RWPE1 (cell line): ENCODE measurements around the gene PPP6R2.
A peak's percentile ranks its signal among the peaks of the same experiment; 100 is the strongest.

Experiments used
- CTCF ChIA-PET: fragments of 350-600 bp; sonication (Branson Sonifier 250); formaldehyde crosslinking; extraction: SDS; loops from one replicate; lab custom pipeline; 2021; lab: Yijun Ruan, JAX
- POLR2A ChIA-PET: fragments of 400-600 bp; formaldehyde crosslinking; extraction: SDS; loops from one replicate; lab custom pipeline; 2020; ENCODE audit warnings: antibody characterized with exemption; ENCODE audit not compliant: low non-redundant PET; lab: Yijun Ruan, JAX
- DNase-seq: peaks from one replicate; pipeline ENCODE4 v3.0.0; 2012; ENCODE audit warnings: low spot score
- H3K27ac ChIP-seq: fragments of 450-650 bp; 2 replicates; pipeline ENCODE4 v1.5.1; 2017
- TF ChIP-seq, protein P1 (sequence below): fragments of 450-650 bp; conservative IDR thresholded peaks from 2 replicates; pipeline ENCODE4 v1.5.1; 2017; ENCODE audit warnings: low read depth, mild to moderate bottlenecking

Gene PPP6R2

DNA sequence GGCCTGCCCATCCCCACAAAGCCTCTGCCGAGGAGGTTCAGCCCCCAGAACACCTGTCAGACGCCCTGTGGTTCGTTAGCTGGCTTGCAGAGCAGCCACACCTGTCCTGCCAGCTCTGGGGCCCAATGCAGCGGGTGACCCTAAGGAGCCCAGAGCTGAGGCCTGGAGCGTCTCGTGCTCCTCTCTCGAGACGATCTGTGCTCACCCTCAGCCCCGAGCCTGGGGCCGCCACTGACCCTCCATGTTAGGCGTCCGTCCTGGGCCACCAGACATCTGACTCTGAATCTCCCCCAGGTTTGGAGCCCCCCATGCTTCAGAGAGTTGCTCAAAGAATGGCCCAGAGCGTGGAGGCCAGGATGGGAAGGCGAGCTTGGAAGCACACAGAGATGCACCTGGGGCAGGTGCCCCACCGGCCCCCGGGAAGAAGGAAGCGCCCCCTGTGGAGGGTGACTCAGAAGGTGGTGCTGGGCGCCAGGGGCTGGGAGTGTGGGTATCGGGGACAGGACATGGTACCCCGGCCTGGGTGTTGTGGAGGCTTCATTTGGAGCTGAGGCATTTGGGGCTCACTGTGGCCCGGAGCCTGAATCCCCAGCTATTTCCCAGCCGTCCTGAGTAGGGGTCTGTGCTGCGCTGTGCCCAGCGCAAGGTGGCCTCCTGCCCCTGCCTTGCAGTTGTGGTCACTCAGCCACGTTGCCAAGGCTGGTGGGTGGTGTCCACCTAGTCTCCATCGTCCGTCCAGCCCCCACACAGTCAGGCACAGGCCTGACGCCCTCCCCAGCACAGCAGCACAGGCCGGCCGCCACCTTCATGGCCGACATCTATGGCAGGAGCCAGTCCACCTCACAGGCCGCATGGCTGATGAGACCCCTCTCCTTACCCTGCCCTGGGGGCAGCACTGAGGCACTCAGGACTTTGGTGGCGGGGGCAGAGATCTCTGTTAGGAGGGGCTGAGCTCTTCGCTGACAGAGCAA is 95.5 kb downstream of the PPP6R2 start:
- H3K27ac ChIP-seq, result peak overlapping the region; percentile 26
- no peak for DNase-seq
- CTCF ChIA-PET, result no interaction called here
- TF ChIP-seq, protein P1, sequence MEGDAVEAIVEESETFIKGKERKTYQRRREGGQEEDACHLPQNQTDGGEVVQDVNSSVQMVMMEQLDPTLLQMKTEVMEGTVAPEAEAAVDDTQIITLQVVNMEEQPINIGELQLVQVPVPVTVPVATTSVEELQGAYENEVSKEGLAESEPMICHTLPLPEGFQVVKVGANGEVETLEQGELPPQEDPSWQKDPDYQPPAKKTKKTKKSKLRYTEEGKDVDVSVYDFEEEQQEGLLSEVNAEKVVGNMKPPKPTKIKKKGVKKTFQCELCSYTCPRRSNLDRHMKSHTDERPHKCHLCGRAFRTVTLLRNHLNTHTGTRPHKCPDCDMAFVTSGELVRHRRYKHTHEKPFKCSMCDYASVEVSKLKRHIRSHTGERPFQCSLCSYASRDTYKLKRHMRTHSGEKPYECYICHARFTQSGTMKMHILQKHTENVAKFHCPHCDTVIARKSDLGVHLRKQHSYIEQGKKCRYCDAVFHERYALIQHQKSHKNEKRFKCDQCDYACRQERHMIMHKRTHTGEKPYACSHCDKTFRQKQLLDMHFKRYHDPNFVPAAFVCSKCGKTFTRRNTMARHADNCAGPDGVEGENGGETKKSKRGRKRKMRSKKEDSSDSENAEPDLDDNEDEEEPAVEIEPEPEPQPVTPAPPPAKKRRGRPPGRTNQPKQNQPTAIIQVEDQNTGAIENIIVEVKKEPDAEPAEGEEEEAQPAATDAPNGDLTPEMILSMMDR, result no peak
- POLR2A ChIA-PET, result no interaction called here

DNA sequence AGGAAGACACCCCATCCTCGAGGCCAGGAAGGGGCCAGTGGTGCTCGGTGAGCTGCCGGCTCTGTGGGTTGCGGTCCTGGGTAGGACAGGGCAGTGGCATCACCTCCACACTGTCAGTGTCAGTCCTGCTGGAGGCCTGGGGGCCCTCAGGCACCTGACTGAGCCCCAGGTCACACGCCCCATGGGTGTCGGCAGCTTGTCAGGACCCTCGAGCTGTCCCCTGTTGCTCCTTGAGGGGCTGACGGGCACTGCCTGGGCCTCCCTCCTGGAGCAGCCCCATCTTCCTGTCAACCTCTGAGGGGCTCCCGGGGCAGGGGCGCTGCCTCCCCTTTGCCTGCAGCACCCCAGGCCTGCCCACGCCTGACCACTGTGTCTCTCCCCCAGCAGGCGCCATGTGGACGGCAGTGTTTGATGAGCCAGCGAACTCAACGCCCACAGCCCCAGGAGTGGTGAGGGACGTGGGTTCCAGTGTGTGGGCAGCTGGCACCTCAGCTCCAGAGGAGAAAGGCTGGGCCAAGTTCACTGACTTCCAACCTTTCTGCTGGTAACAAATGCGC is 96.3 kb downstream of the PPP6R2 start:
- CTCF ChIA-PET, result no interaction called here
- TF ChIP-seq, protein P1, result no peak
- no peak for DNase-seq
- POLR2A ChIA-PET, result no interaction called here
- H3K27ac ChIP-seq, result peak overlapping the region; percentile 26

DNA sequence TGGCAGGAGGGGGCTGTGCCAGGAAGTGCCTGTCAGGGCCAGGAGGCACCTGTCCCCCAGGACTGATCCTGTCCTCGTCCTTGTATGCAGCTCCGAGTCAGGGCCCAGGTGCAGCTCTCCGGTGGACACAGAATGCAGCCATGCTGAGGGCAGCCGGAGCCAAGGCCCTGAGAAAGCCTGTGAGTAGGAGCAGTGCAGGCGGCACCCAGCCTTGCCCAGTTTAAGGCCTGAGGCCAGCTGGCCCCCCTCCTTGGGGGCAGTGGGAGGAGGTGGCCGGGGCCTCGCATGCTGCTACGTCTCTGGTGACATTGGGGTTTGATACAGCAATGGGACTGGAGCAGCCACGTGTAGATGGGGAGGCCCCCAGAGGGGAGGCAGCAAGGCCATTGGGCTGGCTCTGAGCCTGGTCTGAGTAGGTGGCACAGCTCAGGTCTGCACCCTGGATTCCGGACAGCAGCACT is 96.8 kb downstream of the PPP6R2 start:
- CTCF ChIA-PET, result no interaction called here
- TF ChIP-seq, protein P1, result no peak
- no peak for DNase-seq
- POLR2A ChIA-PET, result no interaction called here
- H3K27ac ChIP-seq, result peak overlapping the region; percentile 26

DNA sequence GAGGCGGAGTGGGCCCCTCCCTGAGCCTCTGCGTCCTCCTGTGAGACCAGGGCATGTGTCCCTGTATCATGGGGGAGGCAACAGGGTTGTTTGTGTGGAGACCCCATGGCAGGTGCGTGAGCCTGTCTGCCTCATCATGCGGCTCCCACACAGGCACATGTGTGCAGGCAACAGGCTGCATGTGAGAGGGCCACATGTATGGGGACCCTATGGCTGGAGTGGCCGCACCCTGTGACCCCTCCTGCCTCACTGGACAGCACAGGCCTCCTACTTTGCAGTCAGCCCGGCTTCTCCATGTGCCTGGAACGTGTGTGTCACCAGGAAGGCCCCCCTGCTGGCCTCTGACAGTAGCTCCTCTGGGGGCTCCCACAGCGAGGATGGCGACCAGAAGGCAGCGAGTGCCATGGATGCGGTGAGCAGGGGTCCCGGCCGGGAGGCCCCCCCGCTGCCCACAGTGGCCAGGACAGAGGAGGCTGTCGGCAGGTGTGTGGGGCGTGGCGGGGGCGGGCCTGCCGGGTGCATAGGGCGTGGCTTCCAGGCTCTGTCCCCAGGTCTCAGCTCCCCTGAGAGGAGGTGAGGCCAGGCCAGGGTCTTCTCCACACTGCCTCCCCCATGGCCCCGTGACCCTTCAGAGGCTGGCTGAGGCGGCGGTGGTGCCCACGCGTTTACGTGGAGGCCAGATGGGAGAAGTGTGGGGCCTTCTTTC is 97.6 kb downstream of the PPP6R2 start:
- ChIA-PET CTCF (interaction anchor here (0.7 kb wide), 1 partner anchor 179 kb away, joined by 3 read pairs; the partner anchor contains the start of gene MAPK12), POLR2A (no interaction called here)
- H3K27ac ChIP-seq, result peak overlapping the region; percentile 57

DNA sequence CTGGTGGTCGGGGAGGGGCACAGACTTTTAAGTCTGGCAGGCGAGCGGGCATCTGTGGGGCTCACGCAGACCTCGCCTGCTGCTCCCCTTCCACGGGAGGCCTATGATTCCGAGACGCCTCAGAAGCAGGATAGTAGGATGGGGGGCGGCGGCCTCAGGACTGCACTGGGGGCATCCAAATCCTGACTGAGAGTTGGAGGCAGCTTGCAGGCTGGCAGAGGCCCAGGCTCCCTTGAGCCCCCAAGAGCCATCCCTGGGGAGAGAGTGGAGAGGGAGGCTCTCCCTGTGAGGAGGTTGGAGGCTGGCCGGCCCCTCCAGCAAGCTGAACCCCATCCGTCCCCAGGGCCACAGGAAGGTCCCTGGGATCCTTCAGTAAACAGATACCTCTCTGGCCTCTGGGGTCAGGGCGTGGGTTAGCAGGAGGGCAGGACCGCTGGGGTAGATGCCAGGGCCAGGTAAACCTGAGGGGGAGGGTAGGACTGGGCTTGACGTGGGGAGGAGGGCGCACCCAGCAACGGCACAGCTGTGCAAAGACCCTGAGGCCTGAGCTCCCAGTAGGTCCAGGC is 98.4 kb downstream of the PPP6R2 start:
- DNase-seq, result no peak
- ChIA-PET POLR2A (no interaction called here), CTCF (interaction anchor here (0.7 kb wide), 1 partner anchor 180 kb away, joined by 3 read pairs; the partner anchor contains the start of gene MAPK12)
- TF ChIP-seq, protein P1, result no peak
- H3K27ac ChIP-seq, result peak overlapping the region; percentile 57

More for the DNA sequence above, 97.6 kb downstream of the PPP6R2 start:
- no peak for DNase-seq
- TF ChIP-seq, protein P1, result no peak

DNA sequence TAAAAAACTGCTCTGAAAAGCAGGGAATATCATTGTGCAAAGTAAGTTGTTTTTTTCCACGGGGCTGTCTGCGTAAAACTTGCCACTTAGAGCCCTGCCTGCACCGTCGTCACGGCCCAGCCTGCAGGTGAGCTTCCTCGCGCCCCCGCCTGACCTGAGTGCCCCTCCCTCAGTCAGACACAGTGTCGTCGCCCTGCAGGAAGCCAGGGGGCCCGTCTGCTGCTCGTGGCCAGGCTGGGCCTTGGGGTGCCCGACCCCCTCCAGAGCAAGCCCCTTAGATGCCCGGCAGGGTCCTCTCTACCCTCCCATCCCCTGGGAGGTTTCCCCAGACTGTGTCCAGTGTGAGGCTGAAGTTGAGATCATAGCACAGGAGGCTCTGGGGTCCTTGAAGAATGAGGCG is 100.1 kb downstream of the PPP6R2 start:
- ChIA-PET POLR2A (no interaction called here), CTCF (no interaction called here)
- peak overlapping the region; percentile 57 for H3K27ac ChIP-seq
- DNase-seq, result no peak
- TF ChIP-seq, protein P1, result no peak
